ENCODE measurements around the gene MAP4.

The MAP4 gene

DNA sequence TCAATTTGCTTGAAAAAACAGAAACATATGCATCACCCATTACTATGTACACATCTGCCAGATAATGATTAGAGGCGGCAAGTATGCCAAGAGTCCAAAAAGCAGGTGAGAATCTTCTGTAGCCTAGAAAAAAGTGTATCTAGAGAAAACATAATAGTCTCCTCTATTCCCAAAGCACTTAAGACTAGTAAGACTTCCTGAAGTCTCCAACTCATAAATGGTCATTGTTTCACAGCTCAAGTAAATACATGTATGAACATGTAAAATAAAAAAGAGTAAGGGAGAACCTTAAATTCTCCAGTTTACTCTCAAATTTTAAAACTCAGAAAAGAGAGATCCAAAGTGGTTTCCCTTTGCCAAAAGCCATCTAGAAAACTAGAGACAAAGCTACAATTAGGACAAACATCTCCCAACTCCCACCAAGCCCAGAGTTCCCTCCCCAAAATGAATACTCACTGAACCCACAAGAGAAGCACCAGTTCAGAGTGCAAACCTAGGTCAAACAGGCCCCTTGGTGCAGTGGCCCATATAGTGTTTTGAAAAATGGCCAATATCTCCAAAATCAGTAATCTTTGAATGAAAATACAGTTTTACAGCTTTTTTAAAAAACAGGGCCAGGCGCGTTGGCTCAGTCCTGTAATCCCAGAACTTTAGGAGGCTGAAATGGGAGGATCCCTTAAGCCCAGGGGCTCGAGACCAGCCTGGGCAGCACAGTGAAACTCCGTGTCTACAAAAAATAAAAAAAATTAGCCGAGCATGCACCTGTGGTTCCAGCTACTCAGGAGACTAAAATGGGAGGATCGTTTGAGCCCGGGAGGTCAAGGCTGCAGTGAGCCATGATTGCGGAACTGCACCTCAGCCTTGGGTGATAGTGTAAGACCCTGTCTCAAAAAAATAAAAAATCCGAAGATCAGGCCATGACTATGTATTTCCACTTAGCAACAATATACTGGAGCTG is 11.0 kb upstream of the MAP4 start:
- no peaks in the 10 kb centered on the region for H3F3A ChIP-seq (ENCODE audit: low read depth)
- H3K4me2 ChIP-seq (ENCODE audit: low read depth, low read length, poor library complexity, severe bottlenecking), result no peak overlapping the region
- no peak overlapping the region for H3K9ac ChIP-seq (ENCODE audit: low read depth, low read length, poor library complexity, severe bottlenecking)
- no peak overlapping the region for H2AFZ ChIP-seq (ENCODE audit: low read length)
- H3K36me3 ChIP-seq (ENCODE audit: insufficient read depth, low read length), result no peaks in the 10 kb centered on the region
- no peaks in the 10 kb centered on the region for H3K4me1 ChIP-seq (ENCODE audit: insufficient read depth, low read length, poor library complexity, severe bottlenecking)
- H3K9me3 ChIP-seq (ENCODE audit: insufficient read depth, low read depth, low read length), result no peaks in the 10 kb centered on the region
- no peaks in the 10 kb centered on the region for H3K9me2 ChIP-seq (replicated peaks; ENCODE audit: low read depth, low read length)
- TF ChIP-seq EZH2phosphoT487 (IDR thresholded peaks at IDR 0.05; ENCODE audit: borderline replicate concordance) (no peak), CTCF (conservative IDR thresholded peaks at IDR 0.05; ENCODE audit: low read length) (no peak)
- peaks cover 42% of the 10 kb centered on the region; the same call in 1 of the 2 replicates for H3K79me2 ChIP-seq (ENCODE audit: insufficient read depth, low read length)
- no peak overlapping the region for H3K4me3 ChIP-seq (ENCODE audit: low read length, poor library complexity, severe bottlenecking)
- H3K27me3 ChIP-seq (ENCODE audit: insufficient read depth, low read length, poor library complexity, severe bottlenecking), result no peaks in the 10 kb centered on the region
- no peaks in the 10 kb centered on the region for H4K20me1 ChIP-seq (ENCODE audit: insufficient read depth, low read length, poor library complexity, severe bottlenecking)

GRCh38 chr3:48026098-48026497 is 9.9 kb upstream of the MAP4 start:
- no peak overlapping the region for H2AFZ ChIP-seq (ENCODE audit: low read length)
- no peak for TF ChIP-seq CTCF (conservative IDR thresholded peaks at IDR 0.05; ENCODE audit: low read length)
- TF ChIP-seq EZH2phosphoT487 (IDR thresholded peaks at IDR 0.05; ENCODE audit: borderline replicate concordance), result no peak
- no peaks in the 10 kb centered on the region for H3K4me1 ChIP-seq (ENCODE audit: insufficient read depth, low read length, poor library complexity, severe bottlenecking)
- H3K4me3 ChIP-seq (ENCODE audit: low read length, poor library complexity, severe bottlenecking), result no peak overlapping the region
- H3K36me3 ChIP-seq (ENCODE audit: insufficient read depth, low read length), result no peaks in the 10 kb centered on the region
- H3K9me2 ChIP-seq (replicated peaks; ENCODE audit: low read depth, low read length), result no peaks in the 10 kb centered on the region
- no peak overlapping the region for H3K9ac ChIP-seq (ENCODE audit: low read depth, low read length, poor library complexity, severe bottlenecking)
- H3K4me2 ChIP-seq (ENCODE audit: low read depth, low read length, poor library complexity, severe bottlenecking), result no peak overlapping the region
- H3F3A ChIP-seq (ENCODE audit: low read depth), result no peaks in the 10 kb centered on the region
- H3K79me2 ChIP-seq (ENCODE audit: insufficient read depth, low read length), result peaks cover 45% of the 10 kb centered on the region; the same call in 1 of the 2 replicates
- H4K20me1 ChIP-seq (ENCODE audit: insufficient read depth, low read length, poor library complexity, severe bottlenecking), result no peaks in the 10 kb centered on the region
- H3K27me3 ChIP-seq (ENCODE audit: insufficient read depth, low read length, poor library complexity, severe bottlenecking), result no peaks in the 10 kb centered on the region
- no peaks in the 10 kb centered on the region for H3K9me3 ChIP-seq (ENCODE audit: insufficient read depth, low read depth, low read length)

DNA sequence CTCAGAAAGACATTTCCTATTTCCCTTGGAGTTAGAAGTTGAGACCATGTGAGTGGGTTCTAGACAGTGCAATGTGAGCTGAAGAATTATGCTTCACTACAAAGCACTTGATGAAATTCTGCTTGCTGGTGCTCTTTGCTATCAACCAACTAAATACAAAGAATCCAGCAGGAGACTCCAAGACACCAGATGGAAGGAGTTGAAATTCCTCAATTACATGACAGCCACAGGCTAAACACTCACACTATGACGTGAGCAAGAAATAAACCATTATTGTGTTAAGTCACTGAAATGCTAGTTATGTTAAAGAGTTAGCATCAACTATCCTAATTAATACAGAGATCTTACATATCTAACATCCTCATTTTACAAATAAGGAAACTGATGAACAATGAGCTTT is 8.2 kb upstream of the MAP4 start:
- Histone ChIP-seq H3K9me3 (ENCODE audit: insufficient read depth, low read depth, low read length) (no peaks in the 10 kb centered on the region), H3F3A (ENCODE audit: low read depth) (no peaks in the 10 kb centered on the region), H3K4me1 (ENCODE audit: insufficient read depth, low read length, poor library complexity, severe bottlenecking) (no peaks in the 10 kb centered on the region), H3K9me2 (replicated peaks; ENCODE audit: low read depth, low read length) (no peaks in the 10 kb centered on the region), H3K79me2 (ENCODE audit: insufficient read depth, low read length) (peaks cover 46% of the 10 kb centered on the region; the same call in 1 of the 2 replicates), H3K9ac (ENCODE audit: low read depth, low read length, poor library complexity, severe bottlenecking) (no peak overlapping the region), H3K4me3 (ENCODE audit: low read length, poor library complexity, severe bottlenecking) (no peak overlapping the region), H3K4me2 (ENCODE audit: low read depth, low read length, poor library complexity, severe bottlenecking) (no peak overlapping the region), H3K27me3 (ENCODE audit: insufficient read depth, low read length, poor library complexity, severe bottlenecking) (no peaks in the 10 kb centered on the region), H2AFZ (ENCODE audit: low read length) (no peak overlapping the region), H3K36me3 (ENCODE audit: insufficient read depth, low read length) (no peaks in the 10 kb centered on the region), H4K20me1 (ENCODE audit: insufficient read depth, low read length, poor library complexity, severe bottlenecking) (no peaks in the 10 kb centered on the region)
- TF ChIP-seq CTCF (conservative IDR thresholded peaks at IDR 0.05; ENCODE audit: low read length) (no peak), EZH2phosphoT487 (IDR thresholded peaks at IDR 0.05; ENCODE audit: borderline replicate concordance) (no peak)

Measured in Loucy (cell line).